Osteoblast (primary cell): ENCODE measurements around the gene ATRNL1. TPM values are rescaled to one million over a fixed set of nuclear protein-coding genes. Genes with fewer than 3 reads are reported as not detected.

Experiments used
- DNase-seq: peaks from one replicate; pipeline ENCODE4 v3.0.0; 2011; ENCODE audit warnings: low spot score, mixed read lengths; ENCODE audit not compliant: insufficient read length; ENCODE audit errors: missing footprints
- H2AFZ ChIP-seq: 2 replicates; pipeline ENCODE4 v1.6.0; 2011; ENCODE audit warnings: mild to moderate bottlenecking, low read length
- H3K27ac ChIP-seq: 2 replicates; pipeline ENCODE4 v1.5.1; 2011; ENCODE audit warnings: mild to moderate bottlenecking, low read depth, low read length, moderate library complexity
- H3K27me3 ChIP-seq: 2 replicates; pipeline ENCODE4 v1.6.0; 2012; ENCODE audit warnings: mild to moderate bottlenecking, control low read depth, inconsistent platforms, low read length, moderate library complexity; ENCODE audit not compliant: insufficient read depth
- H3K36me3 ChIP-seq: 2 replicates; pipeline ENCODE4 v1.5.1; 2011; ENCODE audit warnings: mild to moderate bottlenecking, low read length, control low read depth, moderate library complexity; ENCODE audit not compliant: insufficient read depth
- H3K4me1 ChIP-seq: 2 replicates; pipeline ENCODE4 v1.5.1; 2011; ENCODE audit warnings: mild to moderate bottlenecking, low read length, control low read depth, moderate library complexity; ENCODE audit not compliant: insufficient read depth
- H3K4me2 ChIP-seq: 2 replicates; pipeline ENCODE4 v1.6.0; 2011; ENCODE audit warnings: mild to moderate bottlenecking, low read length; ENCODE audit not compliant: insufficient read depth
- H3K4me3 ChIP-seq: fragments of 200-600 bp; sonication (generic); 3 replicates; pipeline ENCODE4 v1.5.1; 2012; ENCODE audit warnings: mild to moderate bottlenecking, low read length, inconsistent platforms; ENCODE audit not compliant: insufficient read depth
- H3K79me2 ChIP-seq: 2 replicates; pipeline ENCODE4 v1.6.0; 2012; ENCODE audit warnings: mild to moderate bottlenecking, low read length, control low read depth, inconsistent platforms; ENCODE audit not compliant: insufficient read depth
- H3K9me3 ChIP-seq: 2 replicates; pipeline ENCODE4 v1.5.1; 2011; ENCODE audit warnings: low read depth, low read length, control low read depth
- H4K20me1 ChIP-seq: 2 replicates; pipeline ENCODE4 v1.6.0; 2012; ENCODE audit warnings: mild to moderate bottlenecking, low read length, control low read depth; ENCODE audit not compliant: insufficient read depth
- total RNA-seq: library from RNA; depleted of rRNA; stranded (reverse); fragments of >200 nt; gene quantifications from 2 replicates; pipeline ENCODE4 v1.2.3, GENCODE V29; 2012
- TF ChIP-seq, protein P1 (sequence below): IDR thresholded peaks from 2 replicates; pipeline ENCODE4 v1.5.1; 2011; ENCODE audit warnings: mild to moderate bottlenecking, low read depth, low read length, moderate library complexity; ENCODE audit errors: extremely low read depth

The ATRNL1 gene
- total RNA-seq, 1 donor: 1.4 TPM

DNA sequence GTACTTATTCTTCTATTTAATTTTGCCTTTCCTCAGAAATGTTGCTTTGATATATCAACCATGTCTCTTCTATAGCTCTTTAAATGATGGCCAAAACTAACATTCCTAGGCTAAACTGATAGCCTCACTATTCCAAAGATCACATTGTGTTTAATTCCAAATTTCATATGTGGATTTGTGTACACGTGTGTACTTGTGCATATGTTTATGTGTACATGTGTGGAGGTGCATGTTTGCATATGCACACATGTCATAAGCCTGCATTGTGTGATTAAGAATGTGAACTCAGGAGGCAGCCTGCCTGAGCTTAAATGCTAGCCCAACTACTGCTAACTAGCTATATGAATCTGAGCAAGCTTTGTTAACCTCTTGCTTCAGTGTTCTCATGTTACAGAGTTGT is 753.4 kb downstream of the ATRNL1 start:
- H3K27me3 ChIP-seq: no peaks in the 10 kb centered on the region
- no peaks in the 10 kb centered on the region for H4K20me1 ChIP-seq
- no peaks in the 10 kb centered on the region for H3K36me3 ChIP-seq
- H3K4me3 ChIP-seq: no peak overlapping the region
- no peak overlapping the region for H3K27ac ChIP-seq
- DNase-seq: no peak
- H3K9me3 ChIP-seq: no peaks in the 10 kb centered on the region
- TF ChIP-seq, protein P1, sequence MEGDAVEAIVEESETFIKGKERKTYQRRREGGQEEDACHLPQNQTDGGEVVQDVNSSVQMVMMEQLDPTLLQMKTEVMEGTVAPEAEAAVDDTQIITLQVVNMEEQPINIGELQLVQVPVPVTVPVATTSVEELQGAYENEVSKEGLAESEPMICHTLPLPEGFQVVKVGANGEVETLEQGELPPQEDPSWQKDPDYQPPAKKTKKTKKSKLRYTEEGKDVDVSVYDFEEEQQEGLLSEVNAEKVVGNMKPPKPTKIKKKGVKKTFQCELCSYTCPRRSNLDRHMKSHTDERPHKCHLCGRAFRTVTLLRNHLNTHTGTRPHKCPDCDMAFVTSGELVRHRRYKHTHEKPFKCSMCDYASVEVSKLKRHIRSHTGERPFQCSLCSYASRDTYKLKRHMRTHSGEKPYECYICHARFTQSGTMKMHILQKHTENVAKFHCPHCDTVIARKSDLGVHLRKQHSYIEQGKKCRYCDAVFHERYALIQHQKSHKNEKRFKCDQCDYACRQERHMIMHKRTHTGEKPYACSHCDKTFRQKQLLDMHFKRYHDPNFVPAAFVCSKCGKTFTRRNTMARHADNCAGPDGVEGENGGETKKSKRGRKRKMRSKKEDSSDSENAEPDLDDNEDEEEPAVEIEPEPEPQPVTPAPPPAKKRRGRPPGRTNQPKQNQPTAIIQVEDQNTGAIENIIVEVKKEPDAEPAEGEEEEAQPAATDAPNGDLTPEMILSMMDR: no peak
- no peak overlapping the region for H2AFZ ChIP-seq
- no peaks in the 10 kb centered on the region for H3K79me2 ChIP-seq
- no peak overlapping the region for H3K4me2 ChIP-seq
- no peaks in the 10 kb centered on the region for H3K4me1 ChIP-seq

DNA sequence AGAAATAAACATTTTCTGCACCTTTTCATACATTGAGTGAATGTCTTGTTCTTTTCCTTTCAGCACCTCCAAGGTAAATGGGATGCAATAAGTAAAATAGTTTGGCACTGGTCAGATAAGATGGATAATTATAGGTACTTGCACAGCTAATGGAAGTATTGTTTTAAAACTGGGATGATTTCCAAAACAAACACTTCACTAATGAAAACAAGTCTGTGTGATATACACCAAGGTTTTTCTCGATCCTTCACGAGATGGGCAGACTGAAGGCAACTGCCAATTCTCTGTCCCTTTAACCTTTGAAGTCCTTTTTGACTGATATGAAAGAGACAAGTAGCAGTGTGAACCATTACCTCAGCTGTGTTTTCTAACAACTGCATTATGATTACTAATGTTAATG is 756.0 kb downstream of the ATRNL1 start:
- no peak overlapping the region for H3K4me2 ChIP-seq
- no peaks in the 10 kb centered on the region for H3K79me2 ChIP-seq
- H3K4me3 ChIP-seq: no peak overlapping the region
- H3K36me3 ChIP-seq: no peaks in the 10 kb centered on the region
- H2AFZ ChIP-seq: no peak overlapping the region
- no peaks in the 10 kb centered on the region for H3K9me3 ChIP-seq
- DNase-seq: no peak
- no peak overlapping the region for H3K27ac ChIP-seq
- H4K20me1 ChIP-seq: no peaks in the 10 kb centered on the region
- TF ChIP-seq, protein P1: no peak
- H3K4me1 ChIP-seq: no peaks in the 10 kb centered on the region
- no peaks in the 10 kb centered on the region for H3K27me3 ChIP-seq

DNA sequence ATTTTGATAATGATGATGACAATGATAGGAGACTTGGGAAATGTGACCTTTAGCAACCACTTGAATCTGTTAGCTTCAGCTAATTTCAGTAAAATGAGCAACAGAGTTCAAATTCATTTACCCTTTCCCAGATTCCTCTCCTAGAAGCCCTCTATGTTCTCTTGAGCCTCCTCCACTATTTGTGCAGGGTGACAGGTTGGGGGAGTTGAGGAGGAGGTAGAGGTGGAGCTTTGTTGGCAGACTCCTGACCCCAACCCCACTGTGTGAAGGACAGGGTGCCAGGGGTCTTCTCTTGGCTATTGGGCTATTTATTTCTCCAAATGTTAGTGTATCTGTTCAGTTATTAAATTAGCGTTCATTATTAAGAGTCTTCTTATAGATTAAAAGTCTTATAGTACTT is 757.5 kb downstream of the ATRNL1 start:
- Histone ChIP-seq H2AFZ (no peak overlapping the region), H3K36me3 (no peaks in the 10 kb centered on the region), H3K27me3 (no peaks in the 10 kb centered on the region), H4K20me1 (no peaks in the 10 kb centered on the region), H3K4me1 (peaks cover 7% of the 10 kb centered on the region), H3K4me3 (no peak overlapping the region), H3K27ac (no peak overlapping the region), H3K79me2 (no peaks in the 10 kb centered on the region), H3K9me3 (no peaks in the 10 kb centered on the region), H3K4me2 (no peak overlapping the region)
- TF ChIP-seq, protein P1: no peak
- no peak for DNase-seq

DNA sequence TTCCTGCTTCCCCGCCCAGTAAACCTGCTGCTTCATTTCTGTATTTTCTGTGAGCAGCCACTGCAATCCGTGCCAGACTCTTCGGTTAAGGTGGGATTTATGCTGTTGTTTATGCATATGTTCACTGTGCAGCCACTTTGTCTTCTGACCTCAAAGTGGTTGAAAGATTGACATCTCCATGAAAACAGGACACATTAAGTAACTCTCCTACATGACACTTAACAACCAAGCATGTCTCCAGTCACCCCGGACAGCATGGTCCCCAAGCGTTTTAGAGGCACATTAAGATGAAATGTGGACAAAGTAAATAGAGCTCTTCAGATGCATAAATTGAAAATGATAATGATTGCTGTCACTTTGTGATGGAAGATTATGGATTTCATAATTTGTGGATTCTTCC is 758.5 kb downstream of the ATRNL1 start:
- H3K27ac ChIP-seq: no peak overlapping the region
- H2AFZ ChIP-seq: no peak overlapping the region
- H3K36me3 ChIP-seq: no peaks in the 10 kb centered on the region
- no peak for DNase-seq
- H3K79me2 ChIP-seq: no peaks in the 10 kb centered on the region
- no peaks in the 10 kb centered on the region for H3K9me3 ChIP-seq
- H3K27me3 ChIP-seq: no peaks in the 10 kb centered on the region
- TF ChIP-seq, protein P1: no peak
- no peak overlapping the region for H3K4me2 ChIP-seq
- no peak overlapping the region for H3K4me3 ChIP-seq
- peaks cover 7% of the 10 kb centered on the region for H3K4me1 ChIP-seq
- H4K20me1 ChIP-seq: no peaks in the 10 kb centered on the region
